ENCODE data around the gene CPPED1.

Gene CPPED1

GRCh38 chr16:12688951-12689850 is 114.5 kb downstream of the CPPED1 start:
- no peaks in the 10 kb centered on the region for H3F3A ChIP-seq (ENCODE audit: control insufficient read depth, insufficient read depth)
- H3K4me3 ChIP-seq (ENCODE audit: low read length), result no peak overlapping the region
- no peaks in the 10 kb centered on the region for H3K36me3 ChIP-seq (ENCODE audit: control insufficient read depth, low read length)
- no peaks in the 10 kb centered on the region for H3K4me1 ChIP-seq (ENCODE audit: control insufficient read depth, low read length)
- H3K27ac ChIP-seq (ENCODE audit: low read depth, low read length), result no peak overlapping the region
- no peaks in the 10 kb centered on the region for H4K20me1 ChIP-seq (ENCODE audit: control insufficient read depth, insufficient read depth, low read depth, low read length)
- H3K9me2 ChIP-seq (replicated peaks; ENCODE audit: control insufficient read depth, low read length), result no peaks in the 10 kb centered on the region
- H3K79me2 ChIP-seq (ENCODE audit: control insufficient read depth, low read length), result no peaks in the 10 kb centered on the region
- no peak for TF ChIP-seq CTCF (IDR thresholded peaks at IDR 0.05; ENCODE audit: low read depth, low read length, poor library complexity, severe bottlenecking)
- TF ChIP-seq EZH2phosphoT487 (IDR thresholded peaks at IDR 0.05; ENCODE audit: borderline replicate concordance, low read length), result no peak
- no peak overlapping the region for H3K4me2 ChIP-seq (ENCODE audit: low read length)
- no peaks in the 10 kb centered on the region for H3K9me3 ChIP-seq (ENCODE audit: control insufficient read depth, insufficient read depth, low read length)
- H3K27me3 ChIP-seq (ENCODE audit: control insufficient read depth, low read length), result no peaks in the 10 kb centered on the region

GRCh38 chr16:12685806-12686205 is 117.9 kb downstream of the CPPED1 start:
- Histone ChIP-seq H3K4me2 (ENCODE audit: low read length) (no peak overlapping the region), H3K4me1 (ENCODE audit: control insufficient read depth, low read length) (no peaks in the 10 kb centered on the region), H3K9me2 (replicated peaks; ENCODE audit: control insufficient read depth, low read length) (no peaks in the 10 kb centered on the region), H3K36me3 (ENCODE audit: control insufficient read depth, low read length) (no peaks in the 10 kb centered on the region), H3F3A (ENCODE audit: control insufficient read depth, insufficient read depth) (no peaks in the 10 kb centered on the region), H3K4me3 (ENCODE audit: low read length) (no peak overlapping the region), H3K27me3 (ENCODE audit: control insufficient read depth, low read length) (no peaks in the 10 kb centered on the region), H3K9me3 (ENCODE audit: control insufficient read depth, insufficient read depth, low read length) (no peaks in the 10 kb centered on the region), H3K79me2 (ENCODE audit: control insufficient read depth, low read length) (no peaks in the 10 kb centered on the region), H3K27ac (ENCODE audit: low read depth, low read length) (no peak overlapping the region), H4K20me1 (ENCODE audit: control insufficient read depth, insufficient read depth, low read depth, low read length) (no peaks in the 10 kb centered on the region)
- no peak for TF ChIP-seq CTCF (IDR thresholded peaks at IDR 0.05; ENCODE audit: low read depth, low read length, poor library complexity, severe bottlenecking)
- TF ChIP-seq EZH2phosphoT487 (IDR thresholded peaks at IDR 0.05; ENCODE audit: borderline replicate concordance, low read length), result no peak

GRCh38 chr16:12682432-12683165 is 121.1 kb downstream of the CPPED1 start:
- TF ChIP-seq CTCF (IDR thresholded peaks at IDR 0.05; ENCODE audit: low read depth, low read length, poor library complexity, severe bottlenecking) (no peak), EZH2phosphoT487 (IDR thresholded peaks at IDR 0.05; ENCODE audit: borderline replicate concordance, low read length) (no peak)
- H3K79me2 ChIP-seq (ENCODE audit: control insufficient read depth, low read length), result no peaks in the 10 kb centered on the region
- no peaks in the 10 kb centered on the region for H3F3A ChIP-seq (ENCODE audit: control insufficient read depth, insufficient read depth)
- H3K4me2 ChIP-seq (ENCODE audit: low read length), result no peak overlapping the region
- H3K4me1 ChIP-seq (ENCODE audit: control insufficient read depth, low read length), result peaks cover 2% of the 10 kb centered on the region
- H3K36me3 ChIP-seq (ENCODE audit: control insufficient read depth, low read length), result no peaks in the 10 kb centered on the region
- no peaks in the 10 kb centered on the region for H4K20me1 ChIP-seq (ENCODE audit: control insufficient read depth, insufficient read depth, low read depth, low read length)
- H3K9me3 ChIP-seq (ENCODE audit: control insufficient read depth, insufficient read depth, low read length), result no peaks in the 10 kb centered on the region
- no peak overlapping the region for H3K4me3 ChIP-seq (ENCODE audit: low read length)
- no peak overlapping the region for H3K27ac ChIP-seq (ENCODE audit: low read depth, low read length)
- no peaks in the 10 kb centered on the region for H3K27me3 ChIP-seq (ENCODE audit: control insufficient read depth, low read length)
- H3K9me2 ChIP-seq (replicated peaks; ENCODE audit: control insufficient read depth, low read length), result no peaks in the 10 kb centered on the region
